Smooth muscle cell (in vitro differentiated cells): Measurements from ENCODE around the gene MS4A12. TPM values are rescaled to one million over a fixed set of nuclear protein-coding genes. Genes with fewer than 3 reads are reported as not detected.
"Not testable (repeated sequence)": the region's sequence is repeated elsewhere in the genome, so short reads cannot be mapped to it uniquely, and the experiment has no call there.

Experiments used
- DNase-seq: peaks from one replicate; lab custom pipeline; 2025; ENCODE audit not compliant: unreplicated experiment; lab: John Stamatoyannopoulos, UW
- H2AFZ ChIP-seq: fragments of 200-600 bp; sonication (generic); 2 replicates; pipeline ENCODE4 v1.6.0; 2016; ENCODE audit warnings: antibody characterized with exemption, low read depth, mild to moderate bottlenecking
- H3F3A ChIP-seq: fragments of 200-600 bp; sonication (generic); 2 replicates; pipeline ENCODE4 v1.6.0; 2017; ENCODE audit warnings: antibody characterized with exemption, low read depth
- H3K27ac ChIP-seq: fragments of 200-600 bp; sonication (generic); 2 replicates; pipeline ENCODE4 v1.5.1; 2016; ENCODE audit warnings: low read depth, mild to moderate bottlenecking
- H3K27me3 ChIP-seq: fragments of 200-600 bp; sonication (generic); 2 replicates; pipeline ENCODE4 v1.6.1; 2016; ENCODE audit warnings: low read depth, mild to moderate bottlenecking
- H3K36me3 ChIP-seq: fragments of 200-600 bp; sonication (generic); 2 replicates; pipeline ENCODE4 v1.5.1; 2016; ENCODE audit warnings: low read depth
- H3K4me1 ChIP-seq: fragments of 200-600 bp; sonication (generic); 2 replicates; pipeline ENCODE4 v1.5.1; 2016; ENCODE audit warnings: low read depth
- H3K4me2 ChIP-seq: fragments of 200-600 bp; sonication (generic); 2 replicates; pipeline ENCODE4 v1.6.0; 2016; ENCODE audit warnings: mild to moderate bottlenecking
- H3K4me3 ChIP-seq: fragments of 200-600 bp; sonication (generic); 2 replicates; pipeline ENCODE4 v1.5.1; 2016; ENCODE audit warnings: mild to moderate bottlenecking
- H3K79me2 ChIP-seq: fragments of 200-600 bp; sonication (generic); 2 replicates; pipeline ENCODE4 v1.6.0; 2016; ENCODE audit warnings: low read depth, mild to moderate bottlenecking
- H3K9ac ChIP-seq: fragments of 200-600 bp; sonication (generic); 2 replicates; pipeline ENCODE4 v1.6.0; 2016; ENCODE audit warnings: low read depth
- H3K9me3 ChIP-seq: fragments of 200-600 bp; sonication (generic); replicated peaks from 2 replicates; pipeline ENCODE4 v1.5.1; 2016; ENCODE audit warnings: low read depth
- H4K20me1 ChIP-seq: fragments of 200-600 bp; sonication (generic); 2 replicates; pipeline ENCODE4 v1.6.0; 2016; ENCODE audit warnings: low read depth
- CTCF ChIP-seq: fragments of 200-600 bp; sonication (generic); IDR thresholded peaks from 2 replicates; pipeline ENCODE4 v1.5.1; 2017; ENCODE audit warnings: borderline replicate concordance, mild to moderate bottlenecking, antibody characterized with exemption; ENCODE audit not compliant: insufficient read depth, poor library complexity, severe bottlenecking
- WGBS: methylation state at CpG from one replicate; pipeline ENCODE4 v1.1.7; 2016; ENCODE audit warnings: low lambda C conversion rate; 5-methylcytosine and 5-hydroxymethylcytosine counted together
- polyA plus RNA-seq: library from polyadenylated mRNA; unstranded; fragments of >200 nt; fragmentation: Nextera tagmentation; extraction: Ambion mirVana; gene quantifications from 2 replicates; pipeline ENCODE4 v1.2.1, GENCODE V29; 2016
- total RNA-seq: library from RNA; depleted of rRNA; stranded (reverse); fragments of >200 nt; gene quantifications from 2 replicates; pipeline ENCODE4 v1.2.3, GENCODE V29; 2014

The MS4A12 gene
- total RNA-seq (not detected in 2 replicates), polyA plus RNA-seq (not detected in 2 replicates)

- no peaks in the 10 kb centered on the region for H3K36me3 ChIP-seq
- WGBS = 80% methylated on average over 4 of the region's 4 CpGs
- no peaks in the 10 kb centered on the region for H3K4me1 ChIP-seq
Measured at GRCh38 chr11:60492488-60493009, at the start of gene MS4A12. Gene MS4A12, plus strand, starts transcription at chr11:60492778. Its CDS starts 4,541 bp downstream, at chr11:60497319.

DNA sequence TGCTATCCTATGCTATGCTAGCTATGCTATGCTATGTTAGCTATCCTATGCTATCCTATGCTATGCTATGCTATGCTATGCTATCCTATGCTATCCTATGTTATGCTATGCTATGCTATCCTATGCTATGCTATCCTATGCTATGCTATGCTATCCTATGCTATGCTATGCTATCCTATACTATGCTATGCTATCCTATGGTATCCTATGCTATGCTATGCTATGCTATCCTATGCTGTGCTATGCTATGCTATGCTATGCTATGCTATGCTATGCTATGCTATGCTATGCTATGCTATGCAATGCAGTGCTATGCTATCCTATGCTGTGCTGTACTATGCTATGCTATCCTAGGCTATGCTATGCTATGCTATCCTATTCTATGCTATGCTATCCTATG is 45.5 kb upstream of the MS4A12 start:
- no peaks in the 10 kb centered on the region for H3K36me3 ChIP-seq
- no peaks in the 10 kb centered on the region for H4K20me1 ChIP-seq
- no peak for TF ChIP-seq CTCF

More at GRCh38 chr11:60492488-60493009, at the start of gene MS4A12:
- Histone ChIP-seq H3K27ac (no peak within 1 kb of the TSS), H3K9me3 (no peaks in the 10 kb centered on the region), H3K9ac (no peak within 1 kb of the TSS), H3K4me3 (no peak within 1 kb of the TSS), H2AFZ (no peak within 1 kb of the TSS), H3F3A (no peaks in the 10 kb centered on the region), H4K20me1 (no peaks in the 10 kb centered on the region), H3K79me2 (no peaks in the 10 kb centered on the region), H3K4me2 (no peak within 1 kb of the TSS), H3K27me3 (no peaks in the 10 kb centered on the region)
- DNase-seq = no peak
- no peak for TF ChIP-seq CTCF

DNA sequence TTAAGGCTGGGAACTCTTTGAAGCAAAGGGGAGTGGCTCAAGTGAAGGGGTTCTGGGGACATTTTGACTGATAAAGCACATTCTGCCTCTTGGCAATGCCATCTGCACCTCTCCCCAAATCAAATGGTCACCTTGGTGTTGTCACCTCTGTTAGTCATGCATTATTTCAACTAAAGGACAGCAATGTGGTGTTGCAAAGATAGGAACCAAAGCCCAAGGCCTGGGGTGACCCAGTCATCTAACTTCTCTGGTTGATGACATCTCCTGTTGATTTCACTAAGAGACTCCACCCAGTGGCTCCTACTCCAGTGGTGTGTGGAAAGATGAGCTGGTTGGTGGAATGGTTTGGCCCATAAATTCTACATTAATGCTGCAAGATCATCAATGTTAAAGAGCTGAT is 44.7 kb upstream of the MS4A12 start:
- H3K4me2 ChIP-seq = no peak overlapping the region
- no peaks in the 10 kb centered on the region for H4K20me1 ChIP-seq
- no peak overlapping the region for H3K9ac ChIP-seq
- no peak for DNase-seq
- no peak for TF ChIP-seq CTCF
- H3K36me3 ChIP-seq = no peaks in the 10 kb centered on the region
- no peak overlapping the region for H3K27ac ChIP-seq
- no peak overlapping the region for H2AFZ ChIP-seq
- H3K4me1 ChIP-seq = no peaks in the 10 kb centered on the region
- H3K79me2 ChIP-seq = no peaks in the 10 kb centered on the region
- no peaks in the 10 kb centered on the region for H3F3A ChIP-seq
- no peaks in the 10 kb centered on the region for H3K27me3 ChIP-seq
- no peak overlapping the region for H3K4me3 ChIP-seq
- H3K9me3 ChIP-seq = no peaks in the 10 kb centered on the region

More for the DNA sequence above, 45.5 kb upstream of the MS4A12 start:
- Histone ChIP-seq H3K4me3 (no peak overlapping the region), H3K4me1 (no peaks in the 10 kb centered on the region), H3K4me2 (no peak overlapping the region), H2AFZ (no peak overlapping the region), H3K27ac (no peak overlapping the region), H3K9me3 (no peaks in the 10 kb centered on the region), H3F3A (no peaks in the 10 kb centered on the region), H3K27me3 (no peaks in the 10 kb centered on the region), H3K9ac (no peak overlapping the region), H3K79me2 (no peaks in the 10 kb centered on the region)
- DNase-seq = no peak

DNA sequence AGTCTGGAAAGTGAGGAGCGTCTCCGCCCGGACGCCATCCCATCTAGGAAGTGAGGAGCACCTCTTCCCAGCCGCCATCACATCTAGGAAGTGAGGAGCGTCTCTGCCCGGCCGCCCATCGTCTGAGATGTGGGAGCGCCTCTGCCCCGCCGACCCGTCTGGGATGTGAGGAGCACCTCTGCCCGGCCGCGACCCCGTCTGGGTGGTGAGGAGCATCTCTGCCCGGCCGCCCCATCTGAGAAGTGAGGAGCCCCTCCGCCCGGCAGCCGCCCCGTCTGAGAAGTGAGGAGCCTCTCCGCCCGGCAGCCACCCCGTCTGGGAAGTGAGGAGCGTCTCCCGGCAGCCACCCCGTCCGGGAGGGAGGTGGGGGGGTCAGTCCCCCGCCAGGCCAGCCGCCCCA is 41.4 kb upstream of the MS4A12 start:
- H2AFZ ChIP-seq, H3K4me1 ChIP-seq, H3K4me2 ChIP-seq, H3K9me3 ChIP-seq, H3K27me3 ChIP-seq, H3K4me3 ChIP-seq, H3K27ac ChIP-seq, DNase-seq, H3K79me2 ChIP-seq, H3K9ac ChIP-seq, H3F3A ChIP-seq, H3K36me3 ChIP-seq, H4K20me1 ChIP-seq: not testable (repeated sequence)
- WGBS = 93% methylated on average over 11 of the region's 32 CpGs
